Stimulated activated CD4-positive, alpha-beta T cell treated with anti-CD3 and anti-CD28 coated beads, Interleukin-12 subunit alpha, Interleukin-12 subunit beta, amount 100 ng/mL, for 48 hours (primary cell): ENCODE data around the gene WIZ.

Experiments used
- DNase-seq, 3 donors: peaks; one replicate each; pipeline ENCODE4 v3.0.0-alpha.2; 2020; ENCODE audit warnings: low read depth in 2 of 3, low spot score in 1 of 3

WIZ gene

DNA sequence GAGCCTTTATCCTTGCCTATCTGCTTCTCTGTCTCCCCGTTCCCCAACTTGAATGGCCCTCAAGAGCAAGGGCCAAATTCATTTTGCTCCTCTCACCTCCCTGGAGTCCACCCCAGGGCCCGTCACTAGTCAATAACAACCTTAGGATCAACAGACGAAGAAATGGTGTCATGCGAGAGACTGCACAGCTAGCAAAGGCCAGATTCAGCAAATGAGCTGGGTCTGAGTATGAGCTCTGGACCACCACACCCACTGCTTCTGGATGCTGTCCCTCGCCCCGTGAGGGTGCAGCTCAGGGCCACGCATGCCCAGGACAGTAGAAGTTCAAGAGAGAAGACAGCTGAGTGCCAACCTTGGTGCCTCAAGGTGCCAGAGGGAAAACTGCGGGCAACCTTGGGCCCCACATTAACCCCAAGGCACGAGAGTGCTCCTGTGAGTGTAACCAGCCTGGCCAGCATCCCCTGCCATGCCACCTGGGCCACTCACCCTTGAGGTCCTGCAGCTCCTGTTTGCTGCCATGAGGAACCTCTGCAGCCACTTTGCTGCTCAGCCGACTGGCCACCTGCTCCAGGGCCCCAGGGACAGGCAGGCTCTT, 19.1 kb downstream of the WIZ start:
- DNase-seq = no peak

DNA sequence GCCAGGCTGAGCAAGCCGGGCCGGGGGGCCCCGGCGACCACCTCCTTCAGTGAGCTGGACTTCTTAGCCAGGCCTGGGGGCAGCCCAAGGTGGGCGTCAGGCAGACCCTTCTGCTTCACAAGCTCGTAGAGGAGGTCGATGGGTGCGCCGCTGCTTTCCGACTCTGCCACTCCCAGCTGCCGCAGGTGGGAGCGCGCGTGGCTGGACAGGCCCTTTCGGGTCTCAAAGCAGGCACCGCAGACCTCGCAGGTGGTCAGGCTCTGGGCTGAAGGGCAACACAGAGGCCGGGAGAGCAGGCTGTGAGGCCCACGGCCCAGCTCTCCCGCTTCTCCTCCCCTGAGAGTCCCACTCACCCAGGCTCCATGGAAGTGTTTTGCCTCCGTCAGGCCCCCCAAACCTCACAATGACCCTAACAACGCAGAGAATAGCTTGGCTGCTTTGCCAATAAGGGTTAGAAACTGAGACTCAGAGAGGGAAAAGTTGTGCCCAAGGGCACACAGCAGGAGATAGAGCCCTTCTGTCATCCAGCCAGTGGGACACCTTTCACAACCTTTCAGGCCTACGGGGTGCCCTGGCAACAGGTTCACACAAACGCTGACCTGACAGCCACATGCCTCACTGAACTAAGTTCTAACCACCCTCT, 19.8 kb downstream of the WIZ start:
- DNase-seq = no peak

DNA sequence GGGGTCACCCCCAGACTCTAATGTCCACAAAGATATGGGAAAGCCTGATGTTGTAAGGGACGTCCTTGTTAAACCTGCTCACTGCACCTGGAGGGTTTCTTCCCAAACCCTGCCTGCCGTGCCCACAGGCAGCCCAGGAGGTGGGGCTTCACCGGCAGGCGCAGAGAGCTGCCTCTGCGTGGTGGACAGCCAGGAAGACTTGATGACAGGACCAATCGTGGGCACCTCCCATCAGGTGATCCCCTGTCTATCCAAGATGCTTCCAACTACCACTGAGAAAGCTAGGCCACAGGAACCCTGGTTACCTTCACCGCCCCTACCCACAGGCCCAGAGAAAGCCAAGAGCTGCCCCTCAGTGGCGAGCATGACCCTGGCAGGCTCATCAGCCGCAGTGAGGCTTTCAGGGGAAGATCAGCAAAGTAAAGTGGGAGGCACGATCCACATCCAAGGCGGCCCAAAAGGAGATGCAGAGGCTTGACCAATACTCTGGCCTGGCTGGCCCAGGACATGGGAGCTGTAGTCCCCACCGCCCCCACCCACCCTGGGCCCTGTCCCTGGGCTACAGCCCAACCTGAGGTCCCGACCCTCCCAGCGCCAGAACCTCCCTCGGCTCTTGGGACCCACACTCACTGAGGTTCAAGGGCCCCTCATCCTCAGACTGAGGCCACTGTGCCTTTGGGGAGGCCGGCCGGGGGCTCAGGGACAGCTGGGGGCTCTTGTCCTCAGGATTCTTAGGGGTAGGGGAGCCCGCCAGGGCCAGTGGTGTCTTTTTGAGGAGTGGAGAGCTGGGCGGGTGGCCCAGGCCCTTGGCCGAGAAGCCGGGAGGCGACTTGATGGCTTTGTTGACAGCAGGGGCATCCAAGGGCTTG, 20.6 kb downstream of the WIZ start:
- DNase-seq = no peak

DNA sequence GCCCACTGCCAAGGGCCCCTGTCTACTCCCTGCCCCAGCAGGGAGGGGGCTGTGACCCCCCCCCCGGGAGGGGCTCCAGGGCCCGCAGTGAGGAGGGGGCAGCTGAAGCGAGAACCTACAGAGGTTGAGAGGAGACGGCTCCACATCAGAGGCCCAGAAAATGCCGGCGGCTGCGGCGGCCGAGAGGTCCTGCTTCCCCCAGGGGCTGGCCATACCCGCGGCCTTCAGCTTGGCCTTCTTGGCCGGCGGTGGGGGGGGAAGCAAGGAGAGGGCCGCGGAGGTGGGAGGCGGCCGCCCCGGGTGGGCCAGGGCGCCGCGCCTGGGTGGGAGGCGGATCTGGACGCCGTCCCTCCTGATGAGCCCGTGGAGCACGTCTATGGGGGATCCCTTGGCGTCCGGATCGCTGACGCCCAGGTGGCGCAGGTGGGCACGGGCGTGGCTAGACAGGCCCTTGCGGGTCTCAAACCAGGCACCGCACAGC, 21.7 kb downstream of the WIZ start:
- DNase-seq = no peak

DNA sequence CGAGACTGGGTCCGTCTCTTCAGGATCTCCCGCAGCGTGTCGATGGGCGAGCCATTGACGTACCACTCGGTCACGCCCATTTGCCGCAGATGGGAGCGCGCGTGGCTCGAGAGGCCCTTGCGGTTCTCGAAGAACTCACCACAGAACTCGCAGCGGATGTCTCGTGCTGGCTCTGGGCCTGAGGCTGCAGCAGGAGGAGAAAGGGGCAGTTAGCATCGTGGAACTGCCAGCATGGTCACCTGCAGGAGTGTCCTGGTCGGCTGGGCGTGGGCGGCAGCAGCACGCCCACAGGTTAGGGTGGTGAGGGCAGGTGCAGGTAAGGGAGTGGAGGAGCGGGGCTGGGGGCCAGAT, 22.4 kb downstream of the WIZ start:
- DNase-seq = no peak

DNA sequence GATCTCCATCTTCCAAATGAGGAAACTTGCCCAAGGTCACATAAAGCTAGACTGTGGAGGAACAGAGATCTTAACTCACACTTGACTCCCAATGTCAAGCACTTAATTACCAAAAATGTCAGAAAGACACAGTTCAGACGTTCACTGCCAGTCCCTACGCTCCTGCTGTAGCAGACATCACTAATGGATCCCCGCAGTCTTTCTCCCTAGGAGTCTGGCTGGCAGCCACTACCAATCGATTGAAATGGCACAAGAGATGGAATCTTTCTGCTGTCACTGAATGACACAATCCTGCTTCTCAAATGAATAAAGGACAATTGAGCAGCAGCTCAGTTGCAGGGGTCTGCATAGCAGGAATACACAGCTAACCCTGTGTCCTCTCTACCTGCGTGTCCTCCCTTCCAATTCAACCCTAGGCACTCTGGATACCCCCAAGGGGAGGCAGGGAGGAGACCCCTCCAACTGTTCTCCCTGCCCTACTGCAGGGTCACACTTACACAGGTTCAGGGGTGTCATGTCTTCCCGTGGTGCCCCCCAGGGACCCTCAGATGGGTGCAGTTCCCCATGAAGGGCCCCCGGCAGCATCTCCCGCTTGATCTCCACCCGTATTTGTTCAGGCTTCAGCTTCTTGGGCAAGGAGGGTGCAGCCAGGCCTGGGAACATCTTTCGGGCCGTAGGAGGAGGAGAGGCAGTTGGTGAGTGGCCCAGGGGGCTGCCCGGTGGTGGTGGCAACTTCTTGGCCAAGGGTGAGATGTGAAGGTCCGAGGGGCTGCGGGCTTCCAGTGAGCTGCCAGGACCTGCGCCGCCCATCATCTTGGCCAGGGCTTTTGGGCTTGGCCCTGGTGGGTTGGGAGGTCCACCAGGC, 23.0 kb downstream of the WIZ start:
- no peak for DNase-seq

DNA sequence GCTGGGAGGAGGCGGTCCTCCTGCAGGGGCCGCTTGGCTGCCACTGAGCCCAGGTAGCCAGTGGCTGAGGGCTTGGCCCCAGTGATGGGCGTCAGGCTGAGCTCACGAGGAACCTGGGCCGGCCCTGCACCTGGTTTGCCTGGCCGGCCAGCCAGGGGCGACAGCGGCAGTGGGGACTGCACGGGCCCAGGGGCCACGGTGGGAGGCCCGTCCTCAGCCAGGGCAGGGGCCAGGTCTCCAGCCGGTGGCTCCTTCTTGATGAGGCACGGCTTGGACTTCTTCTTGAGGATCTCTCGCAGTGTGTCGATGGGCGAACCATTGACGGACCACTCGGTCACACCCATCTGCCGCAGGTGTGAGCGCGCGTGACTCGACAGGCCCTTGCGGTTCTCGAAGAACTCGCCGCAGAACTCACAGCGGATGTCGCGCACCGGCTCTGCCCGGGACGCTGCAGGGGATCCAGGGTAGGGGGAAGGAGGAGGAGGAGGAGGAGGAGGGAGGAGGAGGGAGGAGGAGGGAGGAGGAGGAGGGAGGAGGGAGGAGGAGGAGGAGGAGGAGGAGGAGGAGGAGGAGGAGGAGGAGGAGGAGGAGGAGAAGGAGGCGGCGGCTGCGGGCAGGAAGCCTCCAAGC, 24.3 kb downstream of the WIZ start:
- no peak for DNase-seq

DNA sequence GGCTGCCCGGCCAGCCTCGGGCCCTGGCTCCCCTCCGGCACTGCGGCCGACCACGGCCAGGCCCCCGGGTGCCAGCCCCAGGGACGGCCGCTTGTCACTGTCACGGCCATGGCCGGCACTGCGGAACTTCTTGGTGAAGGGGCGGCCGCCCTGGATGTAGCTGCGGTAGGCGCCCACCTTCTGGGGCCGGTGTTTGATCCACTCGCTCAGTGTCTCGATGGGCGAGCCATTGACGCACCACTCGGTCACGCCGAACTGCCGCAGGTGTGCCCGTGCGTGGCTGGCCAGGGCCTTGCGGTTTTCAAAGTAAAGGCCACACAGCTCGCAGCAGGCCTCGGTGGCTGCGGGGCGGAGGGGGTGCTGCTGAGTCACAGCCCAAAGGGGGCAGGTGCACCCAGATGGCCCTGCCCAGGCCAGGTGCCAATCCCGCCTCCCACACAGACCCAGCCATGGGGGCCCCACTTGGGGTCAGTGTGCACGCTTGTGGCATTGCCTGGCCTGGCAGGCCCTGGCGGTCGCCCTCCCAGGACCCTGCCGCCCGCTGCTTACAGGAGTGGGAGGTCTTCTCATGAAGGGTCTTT, 25.0 kb downstream of the WIZ start:
- DNase-seq = no peak

DNA sequence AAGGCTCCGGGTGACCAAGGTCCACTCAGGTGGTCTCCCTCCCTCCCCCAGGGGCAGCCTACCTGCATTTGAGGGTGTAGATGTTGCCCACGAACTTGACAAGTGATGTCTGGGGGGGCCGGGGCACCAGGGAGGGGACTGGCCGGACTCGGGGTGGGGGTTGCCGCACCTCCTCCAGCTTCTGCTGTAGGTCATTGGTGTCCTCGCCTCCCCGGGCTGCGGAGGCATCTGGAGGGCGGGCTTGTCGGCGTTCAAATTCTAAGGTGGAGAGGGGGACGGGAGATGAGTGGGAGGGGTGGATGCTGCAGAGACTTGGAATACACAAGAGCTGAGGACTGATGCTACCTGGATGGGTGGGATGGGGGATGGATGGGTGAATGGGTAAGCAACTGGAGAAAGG, 25.6 kb downstream of the WIZ start:
- no peak for DNase-seq

DNA sequence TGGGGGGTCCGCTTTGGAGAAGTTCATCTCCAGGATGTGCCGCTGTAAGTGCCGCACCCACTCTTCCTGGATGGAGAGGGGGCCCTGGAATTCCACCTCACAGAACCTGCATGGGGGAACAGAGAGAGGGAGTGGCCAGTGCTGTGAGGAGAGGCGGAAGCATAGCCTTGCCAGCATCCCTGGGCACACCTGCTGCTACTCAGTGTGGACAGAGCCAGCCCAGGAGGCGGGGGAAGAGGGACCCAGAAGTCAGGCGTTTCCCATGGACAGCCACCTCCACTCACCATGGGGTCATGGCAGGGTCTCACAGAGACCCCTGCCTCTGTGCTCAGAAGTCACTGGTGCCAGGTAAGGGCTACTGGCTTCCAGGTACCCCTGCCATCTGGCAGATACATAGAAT, 26.6 kb downstream of the WIZ start:
- no peak for DNase-seq

DNA sequence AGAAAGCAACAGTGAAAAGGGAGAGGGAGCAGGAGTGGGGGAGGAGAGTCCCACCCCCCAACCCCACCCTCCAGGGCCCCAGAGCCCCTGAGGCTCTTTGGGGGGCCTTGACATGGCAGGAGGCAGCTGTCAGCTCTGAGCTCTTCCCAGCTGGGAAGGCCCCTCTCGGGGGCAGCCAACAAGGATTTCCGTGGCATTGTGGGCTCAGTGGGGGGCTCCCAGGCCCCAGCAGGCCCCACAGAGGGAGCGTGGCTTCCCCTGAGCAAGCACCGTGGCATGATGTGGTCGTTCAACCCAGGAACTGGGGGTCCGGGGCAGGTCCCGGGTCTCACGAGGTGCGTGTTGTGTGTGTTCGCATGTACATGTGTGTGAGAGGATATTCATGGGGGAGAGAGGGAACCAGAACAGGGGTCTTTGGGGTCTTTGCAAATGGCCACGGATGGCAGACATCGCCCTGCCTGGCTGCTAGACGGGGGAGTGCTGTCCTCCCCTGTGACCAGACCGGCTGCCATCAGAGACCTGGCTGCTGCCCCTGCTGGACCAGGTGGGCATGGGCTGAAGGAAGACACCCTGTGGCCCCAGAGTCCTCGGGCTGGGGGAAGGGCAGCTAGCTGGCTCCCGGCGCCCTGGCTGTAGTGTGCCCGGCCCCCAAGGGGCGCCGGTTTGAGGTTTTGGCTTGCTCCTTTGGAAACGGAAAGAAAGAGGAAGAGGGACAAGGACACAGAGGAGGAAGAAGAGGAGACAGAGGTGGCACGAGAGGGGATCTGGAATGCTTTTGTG, 27.3 kb downstream of the WIZ start:
- no peak for DNase-seq

DNA sequence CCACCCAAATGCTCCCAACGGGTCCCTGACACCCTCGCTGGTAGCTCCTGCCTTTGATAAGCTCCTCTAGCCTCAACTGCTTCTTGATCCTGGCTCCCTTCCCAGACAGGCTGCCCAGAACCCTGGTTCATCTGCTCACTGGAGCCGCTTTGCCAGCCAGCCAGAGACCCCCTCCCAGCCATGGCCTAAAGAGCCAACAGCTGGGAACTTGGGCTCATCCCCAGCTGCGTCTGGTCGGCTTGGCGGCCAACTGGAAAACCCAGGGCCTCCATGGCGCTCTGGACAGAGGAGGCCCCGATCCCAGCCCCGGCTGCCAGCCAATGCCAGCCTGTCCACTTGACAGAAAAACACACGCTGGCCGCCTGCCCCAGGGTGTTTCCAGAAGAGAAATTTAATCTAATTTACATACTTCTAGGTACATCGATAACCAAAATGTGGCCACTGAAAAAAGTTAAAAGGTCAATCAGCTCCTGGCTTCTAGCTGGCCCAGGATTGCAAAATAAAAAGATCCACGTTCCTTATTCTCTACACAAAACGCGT, 28.0 kb downstream of the WIZ start:
- no peak for DNase-seq

DNA sequence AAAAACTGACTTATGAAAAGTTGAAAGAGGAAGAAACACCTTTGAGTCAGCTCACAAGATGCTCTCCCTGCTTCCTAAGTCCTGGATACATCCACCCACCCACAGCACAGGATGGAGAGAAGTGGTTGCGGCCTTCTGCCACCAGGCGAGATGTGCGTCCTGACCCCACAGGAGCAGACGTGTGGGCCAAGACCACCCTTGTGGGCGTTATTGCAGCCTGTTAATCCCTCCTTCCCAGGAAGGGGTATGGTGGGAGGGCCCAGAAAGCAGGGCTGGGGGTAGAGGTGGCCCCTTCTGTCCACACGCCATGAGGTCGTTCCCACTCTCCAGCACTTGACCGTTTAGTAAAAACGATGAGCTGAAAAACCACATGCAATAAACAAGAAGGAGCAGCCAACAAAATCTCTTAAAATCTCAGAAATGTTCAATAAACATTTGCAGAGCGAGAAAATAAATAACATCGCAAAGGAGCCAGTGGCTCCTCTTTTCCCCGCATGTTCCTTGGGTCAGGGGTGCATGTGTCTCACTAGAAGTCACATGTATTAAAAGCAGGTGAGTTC, 28.5 kb downstream of the WIZ start:
- no peak for DNase-seq

DNA sequence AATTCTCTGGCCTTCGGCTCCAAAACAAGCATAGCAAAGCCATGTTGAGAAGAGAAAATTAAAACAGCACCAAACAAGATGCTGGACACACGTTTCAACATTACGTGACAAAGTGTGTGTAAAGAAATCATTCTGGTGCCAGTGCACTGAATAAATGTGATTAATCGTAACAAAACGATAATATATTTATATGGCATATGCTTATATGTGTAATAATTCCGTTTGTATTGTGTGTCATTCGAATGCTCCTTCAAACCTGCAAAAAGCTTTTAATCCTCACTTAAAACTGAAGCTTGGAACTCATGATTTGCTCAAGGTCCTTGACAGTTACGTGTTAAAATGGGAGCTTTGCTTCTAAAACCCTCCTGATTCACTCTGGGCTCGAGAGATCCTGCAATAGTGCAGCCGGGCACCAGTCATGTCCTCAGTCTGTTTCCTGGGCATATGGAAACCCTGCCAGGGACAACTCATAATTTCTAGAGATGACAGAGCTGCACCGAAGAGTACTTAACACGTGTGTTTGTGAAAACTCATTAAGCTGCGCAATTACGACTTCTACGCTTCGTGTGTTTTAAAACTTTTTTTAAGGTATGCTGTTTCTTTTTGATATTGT, 30.2 kb downstream of the WIZ start:
- DNase-seq = no peak

DNA sequence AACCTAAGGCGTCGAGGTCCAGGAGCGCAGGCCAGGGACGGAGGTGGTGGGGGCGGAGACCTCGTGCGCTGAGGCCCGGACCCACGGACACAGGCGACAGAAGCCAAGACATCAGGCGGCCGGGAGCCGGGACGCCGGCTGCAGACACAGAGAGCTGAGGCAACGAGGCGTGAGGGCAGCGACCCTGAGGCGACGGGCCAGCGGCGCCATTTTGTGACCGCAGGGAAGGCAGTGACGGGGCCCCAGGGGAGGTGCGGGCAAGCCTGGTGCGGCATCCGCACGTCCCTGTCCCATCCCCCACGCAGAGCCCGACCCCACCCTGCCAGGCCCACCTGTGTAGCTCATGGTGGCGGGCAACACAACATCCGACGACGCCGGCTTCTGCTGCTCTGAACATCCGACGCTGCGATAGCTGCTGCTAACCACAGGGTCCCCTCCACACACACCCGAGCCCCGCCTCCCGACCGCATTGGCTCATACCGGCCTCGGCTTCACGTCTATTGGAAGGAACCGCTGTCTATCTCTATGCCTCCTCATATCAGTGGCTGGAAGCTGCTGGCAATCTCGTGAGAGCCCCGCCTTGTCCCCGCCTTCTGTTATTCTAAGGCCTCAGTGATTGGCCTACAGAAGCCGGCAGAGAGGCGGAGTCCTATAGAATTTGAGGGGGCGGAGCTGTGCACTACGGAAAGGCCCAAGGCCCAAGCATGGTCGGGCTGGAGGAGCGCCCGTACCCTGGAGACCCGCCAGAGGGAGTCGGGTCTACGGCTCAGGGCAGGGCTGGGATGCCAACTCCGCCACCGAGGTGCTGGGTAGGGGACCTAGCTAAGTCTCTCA, 31.0 kb downstream of the WIZ start, which contains the start of gene AKAP8L:
Gene AKAP8L (minus strand): TSS at position 410 of the 834 bp plus-strand sequence. CDS start 65 bp downstream, at position 345.
- DNase-seq = peak; percentile 97 to 99 (median 97)

DNA sequence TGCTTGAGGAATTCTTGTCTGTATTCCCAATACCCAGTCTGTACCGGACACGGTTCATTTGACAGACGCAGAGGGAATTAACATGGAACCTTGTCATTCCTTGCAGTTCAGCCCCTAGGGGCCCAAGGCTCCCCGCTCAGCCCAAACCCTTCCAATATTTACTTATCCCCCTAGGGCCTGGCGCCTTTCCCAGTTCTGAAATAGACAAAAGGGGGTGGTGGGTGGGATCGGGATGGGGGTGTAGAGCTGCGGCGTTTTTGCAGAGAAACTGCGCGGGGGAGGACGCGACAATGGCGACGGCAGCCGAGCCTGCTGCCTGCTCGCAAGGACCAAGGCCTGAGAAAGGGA, 31.6 kb downstream of the WIZ start:
- no peak for DNase-seq

DNA sequence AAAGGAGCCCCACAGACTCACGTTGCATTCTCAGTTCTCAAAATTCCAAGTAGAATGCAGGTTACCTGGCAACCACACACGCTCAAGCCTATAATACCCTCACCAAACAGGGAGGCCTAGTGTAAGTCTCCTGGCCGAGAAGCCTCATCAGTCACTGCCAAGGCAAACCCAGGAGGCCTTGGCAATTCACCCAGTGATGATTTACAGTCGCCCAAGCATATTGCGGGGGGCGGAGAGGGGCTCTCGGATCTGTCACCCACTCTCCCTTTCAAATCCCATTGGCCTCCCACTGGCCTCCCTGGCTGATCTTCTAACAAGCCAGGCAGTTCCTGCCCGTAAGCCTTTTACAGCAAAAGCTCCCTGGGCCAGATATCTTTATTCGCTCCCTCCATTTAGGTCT, 32.1 kb downstream of the WIZ start:
- DNase-seq = no peak

DNA sequence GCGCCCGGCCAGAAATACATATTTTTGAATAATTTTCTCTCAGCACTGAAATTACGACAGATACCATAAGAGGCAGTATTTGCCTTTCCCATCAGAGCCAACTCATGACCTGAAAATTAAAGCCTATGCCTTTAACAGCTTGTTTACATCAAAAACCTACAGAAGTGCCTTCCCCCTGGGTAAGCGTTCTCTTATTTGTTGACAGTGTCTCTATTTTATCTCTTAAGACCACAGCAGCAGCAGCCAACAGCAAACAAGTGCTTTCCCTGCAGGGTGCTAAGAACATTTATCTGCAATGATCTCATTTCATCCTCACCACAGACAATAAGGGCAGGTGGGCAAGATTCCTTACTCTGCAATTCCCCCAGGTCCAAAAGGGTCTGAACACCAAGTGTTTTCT, 36.9 kb downstream of the WIZ start:
- DNase-seq = no peak
